Measurements from ENCODE around the gene RNF17.

RNF17 gene

DNA sequence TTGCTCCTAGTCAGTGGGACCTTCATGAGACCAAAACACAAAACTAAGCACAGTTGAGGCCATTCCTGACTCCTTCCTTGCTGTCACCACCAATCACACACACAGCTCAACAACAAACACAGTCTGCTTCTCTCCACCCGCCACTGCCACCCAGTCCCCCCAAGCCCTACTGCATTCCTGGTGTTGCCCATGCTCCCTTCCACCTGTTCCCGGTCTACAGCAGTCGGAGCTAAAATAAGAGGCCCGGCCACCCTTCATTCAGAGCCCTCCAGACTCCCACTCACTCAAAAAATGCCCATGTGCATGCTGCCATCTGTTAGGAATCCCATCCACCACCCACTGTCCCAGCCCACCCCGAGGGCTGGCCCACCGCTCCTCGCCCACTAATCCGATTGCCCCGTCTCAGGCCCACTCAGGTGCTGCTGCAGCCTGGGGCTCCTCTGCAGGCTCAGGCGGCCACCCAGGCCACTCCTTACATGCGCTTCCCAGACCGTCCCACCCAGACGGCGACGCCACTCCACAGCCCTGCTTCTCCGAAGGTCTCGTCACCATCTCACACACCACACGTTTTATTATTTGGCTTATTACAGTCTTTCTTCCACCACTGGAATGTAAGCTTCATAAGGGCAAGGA, 127.6 kb downstream of the RNF17 start:
- H3K4me2 ChIP-seq: no peak overlapping the region
- H3K4me3 ChIP-seq: no peak overlapping the region
- no peak overlapping the region for H3K9ac ChIP-seq
- TF ChIP-seq Cebpa-rat (IDR thresholded peaks at IDR 0.05): no peak
- H3K9me3 ChIP-seq: no peaks in the 10 kb centered on the region
- peaks cover 90% of the 10 kb centered on the region for H3K36me3 ChIP-seq
- H3K27ac ChIP-seq: no peak overlapping the region
- H3K4me1 ChIP-seq: no peaks in the 10 kb centered on the region
- H4K20me1 ChIP-seq: no peaks in the 10 kb centered on the region
- no peaks in the 10 kb centered on the region for H3K27me3 ChIP-seq

DNA sequence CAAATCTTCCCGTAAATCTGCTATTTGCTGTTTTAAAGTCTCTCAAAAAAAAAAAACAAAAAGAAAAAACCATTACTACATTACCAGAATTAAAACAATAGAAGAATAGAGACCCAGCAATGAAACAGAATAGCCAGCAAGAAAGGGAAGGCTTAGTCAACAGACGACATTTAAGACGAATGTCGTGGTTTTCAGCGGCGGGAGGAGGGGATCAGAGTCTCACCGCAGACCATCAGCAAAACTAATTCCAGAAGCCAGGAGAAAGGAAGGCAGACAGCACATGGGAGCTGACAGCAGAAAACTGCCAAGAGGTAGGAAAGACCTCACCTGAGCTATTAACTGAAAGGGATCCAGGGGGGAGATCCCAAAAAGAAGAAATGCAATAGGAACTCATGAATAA, 128.9 kb downstream of the RNF17 start:
- Histone ChIP-seq H3K4me2 (no peak overlapping the region), H3K27ac (no peak overlapping the region), H4K20me1 (no peaks in the 10 kb centered on the region), H3K9me3 (no peaks in the 10 kb centered on the region), H3K4me1 (no peaks in the 10 kb centered on the region), H3K36me3 (peaks cover 87% of the 10 kb centered on the region), H3K27me3 (no peaks in the 10 kb centered on the region), H3K4me3 (no peak overlapping the region), H3K9ac (no peak overlapping the region)
- no peak for TF ChIP-seq Cebpa-rat (IDR thresholded peaks at IDR 0.05)

DNA sequence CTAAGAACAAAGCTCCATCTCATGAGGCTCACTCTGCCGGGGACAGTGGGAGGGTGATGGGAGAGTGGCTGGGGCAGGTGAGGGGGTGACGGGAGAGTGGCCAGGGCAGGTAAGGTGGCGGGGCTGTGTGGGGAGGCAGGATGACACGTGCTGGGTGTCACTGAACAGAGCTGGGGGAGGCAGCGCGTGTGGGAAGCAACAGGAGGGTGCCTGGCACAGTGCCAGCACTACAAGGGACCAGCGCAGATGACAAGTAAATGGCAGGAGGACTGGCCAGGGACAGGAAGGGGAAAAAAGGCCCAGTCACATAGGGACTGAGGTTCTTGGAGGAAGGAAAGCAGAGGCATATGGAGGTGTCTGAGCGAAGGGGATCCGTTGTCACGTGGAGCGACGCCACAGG, 129.9 kb downstream of the RNF17 start:
- Histone ChIP-seq H3K27me3 (no peaks in the 10 kb centered on the region), H3K9me3 (no peaks in the 10 kb centered on the region), H3K27ac (no peak overlapping the region), H3K4me2 (no peak overlapping the region), H4K20me1 (no peaks in the 10 kb centered on the region), H3K36me3 (peaks cover 87% of the 10 kb centered on the region), H3K4me1 (no peaks in the 10 kb centered on the region), H3K9ac (no peak overlapping the region), H3K4me3 (no peak overlapping the region)
- TF ChIP-seq Cebpa-rat (IDR thresholded peaks at IDR 0.05): no peak

DNA sequence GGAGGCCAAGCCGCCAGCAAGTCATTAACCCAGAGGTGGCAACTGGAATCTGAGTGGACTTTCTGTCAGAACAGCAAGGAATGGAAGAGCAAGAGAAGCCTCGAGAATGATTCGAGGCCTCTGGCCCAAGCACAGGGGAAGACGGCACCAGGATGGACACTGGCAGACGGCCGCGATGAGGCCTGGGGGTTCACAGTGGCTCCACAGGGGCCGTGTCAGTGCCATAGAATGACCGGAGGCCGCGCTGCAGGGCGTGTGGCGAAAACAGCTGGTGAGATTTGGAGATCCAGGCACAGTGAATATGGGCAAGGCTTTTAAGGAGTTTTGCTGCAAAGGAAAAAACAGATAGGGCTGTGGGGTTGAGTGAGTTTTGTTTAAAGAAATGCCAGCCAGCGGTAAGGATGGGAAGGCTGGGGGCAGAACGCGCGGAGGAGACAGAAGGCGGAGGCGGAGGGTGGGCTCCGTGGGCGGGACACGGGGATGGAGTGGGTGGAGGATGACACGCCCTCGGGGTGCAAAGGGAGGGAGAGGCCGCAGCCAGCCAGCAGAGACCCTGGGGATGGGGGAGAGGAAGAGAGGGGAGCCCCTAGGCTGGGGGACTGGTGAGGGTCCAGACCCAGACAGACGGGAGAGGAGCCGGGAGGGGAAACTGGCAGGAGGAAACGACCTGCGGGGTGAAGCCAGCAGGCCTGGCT, 130.5 kb downstream of the RNF17 start:
- H3K4me2 ChIP-seq: no peak overlapping the region
- H3K27ac ChIP-seq: no peak overlapping the region
- no peaks in the 10 kb centered on the region for H3K27me3 ChIP-seq
- no peaks in the 10 kb centered on the region for H3K9me3 ChIP-seq
- no peaks in the 10 kb centered on the region for H4K20me1 ChIP-seq
- H3K36me3 ChIP-seq: peaks cover 89% of the 10 kb centered on the region
- no peak overlapping the region for H3K4me3 ChIP-seq
- no peak for TF ChIP-seq Cebpa-rat (IDR thresholded peaks at IDR 0.05)
- no peak overlapping the region for H3K9ac ChIP-seq
- H3K4me1 ChIP-seq: no peaks in the 10 kb centered on the region

DNA sequence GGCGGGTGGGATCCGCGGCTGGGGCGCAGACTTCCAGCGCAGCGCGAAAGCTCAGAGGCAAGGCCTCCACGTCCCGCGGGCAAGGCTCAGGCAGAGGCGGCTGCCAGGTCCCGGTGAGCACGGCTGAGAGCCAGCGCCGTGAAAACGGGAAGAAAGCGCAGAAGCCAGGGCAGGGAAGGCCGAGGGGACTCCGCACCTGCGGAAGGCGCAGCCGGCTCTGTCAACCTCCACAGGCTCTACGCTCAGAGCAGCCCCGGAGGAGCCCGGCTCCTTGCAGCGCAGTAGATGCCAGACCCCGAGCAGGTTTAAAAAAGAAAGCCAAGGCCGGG, 131.0 kb downstream of the RNF17 start:
- Histone ChIP-seq H3K4me2 (no peak overlapping the region), H3K4me3 (no peak overlapping the region), H3K9ac (no peak overlapping the region), H3K4me1 (no peaks in the 10 kb centered on the region), H4K20me1 (no peaks in the 10 kb centered on the region), H3K36me3 (peaks cover 89% of the 10 kb centered on the region), H3K27ac (no peak overlapping the region), H3K9me3 (no peaks in the 10 kb centered on the region), H3K27me3 (no peaks in the 10 kb centered on the region)
- TF ChIP-seq Cebpa-rat (IDR thresholded peaks at IDR 0.05): no peak

DNA sequence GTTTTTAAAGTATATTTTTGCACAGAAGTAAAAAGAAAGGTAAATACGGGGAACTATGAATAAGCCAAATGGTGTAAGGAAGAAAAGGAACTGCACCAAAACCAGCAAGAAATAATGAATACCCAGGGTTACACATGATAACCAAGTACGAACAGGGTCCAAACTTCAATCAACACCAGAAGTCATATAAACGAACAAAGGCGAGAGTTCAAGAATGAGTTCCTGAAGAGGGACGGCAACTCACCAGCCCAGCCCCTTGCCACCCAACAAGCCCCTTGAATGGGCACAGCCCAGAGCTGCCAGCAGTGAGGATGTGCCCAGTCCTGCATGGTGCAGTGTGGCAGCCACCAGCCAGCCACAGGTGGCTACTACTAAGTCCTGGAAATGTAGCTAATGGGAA, 132.1 kb downstream of the RNF17 start:
- H4K20me1 ChIP-seq: no peaks in the 10 kb centered on the region
- TF ChIP-seq Cebpa-rat (IDR thresholded peaks at IDR 0.05): no peak
- no peak overlapping the region for H3K4me2 ChIP-seq
- no peaks in the 10 kb centered on the region for H3K27me3 ChIP-seq
- H3K36me3 ChIP-seq: peaks cover 88% of the 10 kb centered on the region
- H3K9ac ChIP-seq: no peak overlapping the region
- no peak overlapping the region for H3K27ac ChIP-seq
- no peaks in the 10 kb centered on the region for H3K4me1 ChIP-seq
- no peak overlapping the region for H3K4me3 ChIP-seq
- H3K9me3 ChIP-seq: no peaks in the 10 kb centered on the region

DNA sequence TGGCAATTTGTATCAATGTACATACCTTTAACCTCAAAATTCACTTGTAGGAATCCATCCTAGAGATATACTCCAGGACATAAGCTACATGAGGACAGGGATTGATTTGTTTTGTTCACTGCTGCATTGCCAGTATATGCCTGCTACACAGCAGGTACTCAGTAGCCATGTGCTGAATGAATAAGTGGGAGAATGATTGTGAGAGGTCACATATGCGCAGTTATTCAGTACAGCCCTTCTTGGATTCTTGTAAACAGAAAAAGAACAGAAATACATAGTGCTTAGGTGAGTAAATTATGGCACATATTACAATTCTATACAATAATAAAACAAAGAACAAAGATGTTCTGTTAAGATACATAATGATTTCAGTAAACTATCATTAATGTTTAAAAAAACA, 133.3 kb downstream of the RNF17 start:
- H3K36me3 ChIP-seq: peaks cover 86% of the 10 kb centered on the region
- TF ChIP-seq Cebpa-rat (IDR thresholded peaks at IDR 0.05): no peak

DNA sequence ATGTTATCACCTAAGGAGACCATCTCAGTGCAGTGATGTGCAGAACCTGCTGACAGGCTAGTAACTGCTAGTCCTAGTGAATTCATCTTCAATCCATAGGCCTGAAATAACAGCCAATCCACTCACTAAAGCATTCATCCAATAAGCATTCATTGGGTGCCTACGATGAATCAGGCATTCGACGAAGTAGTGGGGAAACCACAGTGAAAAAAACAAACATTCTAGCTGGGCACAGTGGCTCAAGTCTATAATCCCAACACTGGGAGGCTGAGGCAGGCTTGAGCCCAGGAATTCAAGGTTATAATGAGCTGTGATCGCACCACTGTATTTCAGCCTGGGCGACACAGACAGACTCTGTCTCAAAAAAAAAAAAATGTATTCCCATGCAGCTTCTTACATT, 135.6 kb downstream of the RNF17 start:
- Histone ChIP-seq H3K27ac (no peak overlapping the region), H3K36me3 (peaks cover 79% of the 10 kb centered on the region), H3K9ac (no peak overlapping the region), H3K4me1 (no peaks in the 10 kb centered on the region), H3K4me3 (no peak overlapping the region), H3K27me3 (no peaks in the 10 kb centered on the region), H4K20me1 (no peaks in the 10 kb centered on the region), H3K4me2 (no peak overlapping the region), H3K9me3 (no peaks in the 10 kb centered on the region)
- TF ChIP-seq Cebpa-rat (IDR thresholded peaks at IDR 0.05): no peak

More for the DNA sequence above, 133.3 kb downstream of the RNF17 start:
- H3K4me1 ChIP-seq: no peaks in the 10 kb centered on the region
- no peak overlapping the region for H3K4me3 ChIP-seq
- H3K9ac ChIP-seq: no peak overlapping the region
- no peak overlapping the region for H3K27ac ChIP-seq
- H3K27me3 ChIP-seq: no peaks in the 10 kb centered on the region
- H4K20me1 ChIP-seq: no peaks in the 10 kb centered on the region
- no peaks in the 10 kb centered on the region for H3K9me3 ChIP-seq
- H3K4me2 ChIP-seq: no peak overlapping the region

DNA sequence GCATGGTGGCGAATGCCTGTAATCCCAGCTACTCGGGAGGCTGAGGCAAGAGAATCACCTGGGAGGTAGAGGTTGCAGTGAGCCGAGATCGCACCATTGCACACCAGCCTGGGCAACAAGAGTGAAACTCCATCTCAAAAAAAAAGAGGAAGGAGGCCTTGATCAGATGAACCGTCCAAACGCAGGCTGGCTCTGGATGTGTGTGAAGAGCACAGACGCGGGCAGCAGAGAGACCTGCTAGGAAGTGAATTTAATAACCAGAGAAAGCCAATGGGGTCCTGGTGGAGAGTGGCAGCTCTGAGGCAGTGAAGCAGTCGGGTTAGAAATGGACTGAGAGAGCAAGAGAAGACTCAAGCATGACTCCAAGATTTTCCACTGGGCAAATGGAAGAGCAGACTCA, 136.5 kb downstream of the RNF17 start:
- H4K20me1 ChIP-seq: no peaks in the 10 kb centered on the region
- no peak overlapping the region for H3K4me2 ChIP-seq
- H3K9ac ChIP-seq: no peak overlapping the region
- H3K36me3 ChIP-seq: peaks cover 78% of the 10 kb centered on the region
- H3K27me3 ChIP-seq: no peaks in the 10 kb centered on the region
- H3K9me3 ChIP-seq: no peaks in the 10 kb centered on the region
- no peaks in the 10 kb centered on the region for H3K4me1 ChIP-seq
- H3K4me3 ChIP-seq: no peak overlapping the region
- TF ChIP-seq Cebpa-rat (IDR thresholded peaks at IDR 0.05): no peak
- no peak overlapping the region for H3K27ac ChIP-seq

DNA sequence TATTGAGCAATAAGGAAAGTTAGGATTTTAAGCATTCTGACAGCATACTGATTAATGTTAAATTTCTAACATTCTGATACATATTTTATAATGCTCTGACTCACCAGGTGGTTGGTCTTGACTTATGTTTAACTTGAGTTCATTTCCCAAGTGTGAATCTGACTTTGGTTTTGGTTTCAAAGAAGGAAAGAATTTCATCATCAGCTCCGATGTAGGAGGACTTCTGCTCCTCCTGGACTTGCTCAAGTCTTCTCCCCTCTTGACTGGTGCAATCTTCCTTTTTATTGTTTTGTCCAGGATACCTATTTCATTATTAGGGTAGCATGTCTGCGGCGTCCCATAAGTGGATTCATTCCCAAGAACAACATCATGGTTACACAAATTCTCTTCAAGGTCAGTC, 141.3 kb downstream of the RNF17 start:
- H3K9ac ChIP-seq: no peak overlapping the region
- no peaks in the 10 kb centered on the region for H4K20me1 ChIP-seq
- no peak overlapping the region for H3K4me2 ChIP-seq
- TF ChIP-seq Cebpa-rat (IDR thresholded peaks at IDR 0.05): no peak
- no peaks in the 10 kb centered on the region for H3K9me3 ChIP-seq
- no peaks in the 10 kb centered on the region for H3K27me3 ChIP-seq
- H3K36me3 ChIP-seq: peaks cover 82% of the 10 kb centered on the region
- no peak overlapping the region for H3K4me3 ChIP-seq
- no peaks in the 10 kb centered on the region for H3K4me1 ChIP-seq
- H3K27ac ChIP-seq: no peak overlapping the region

All from BLaER1 (cell line).